HG03457 (cell line): ENCODE results near the gene HPN.
"Not testable (repeated sequence)": the region's sequence is repeated elsewhere in the genome, so short reads cannot be mapped to it uniquely, and the experiment has no call there.

Source experiments
- ATAC-seq: cut with Tn5 transposase; IDR thresholded peaks from one replicate; pipeline ENCODE4 v1.9.1; 2021; ENCODE audit warnings: moderate number of reproducible peaks; ENCODE audit not compliant: unreplicated experiment

Gene HPN

DNA sequence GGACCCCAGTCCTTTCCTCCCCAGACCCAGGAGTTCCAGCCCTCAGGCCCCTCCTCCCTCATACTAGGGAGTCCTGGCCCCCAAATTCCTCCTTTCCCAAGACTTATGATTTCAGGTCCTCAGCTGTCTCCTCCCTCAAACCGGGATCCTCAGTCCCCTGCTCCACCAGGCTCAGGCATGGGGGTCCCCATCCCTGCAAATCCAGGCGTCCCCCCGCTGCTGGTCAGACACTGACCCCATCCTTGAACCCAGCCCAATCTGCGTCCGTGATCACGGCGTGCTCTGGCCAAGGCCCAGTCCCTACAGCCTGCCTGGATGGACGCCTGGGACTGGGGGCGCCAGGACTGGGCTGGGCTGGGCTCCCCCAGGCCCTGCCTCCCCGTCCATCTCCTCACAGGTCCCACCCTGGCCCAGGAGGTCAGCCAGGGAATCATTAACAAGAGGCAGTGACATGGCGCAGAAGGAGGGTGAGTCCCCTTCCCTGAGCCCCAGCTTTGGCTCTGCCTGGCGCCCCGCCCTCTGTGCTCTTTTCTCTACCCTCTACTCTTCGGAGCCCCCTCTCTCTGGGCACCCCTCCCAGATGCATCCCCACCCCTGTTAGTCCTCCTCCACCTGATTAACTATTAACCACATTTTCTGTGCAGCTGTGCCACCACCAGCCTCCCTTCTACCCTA lies 672 bp downstream of the HPN start:
- no peak for ATAC-seq

DNA sequence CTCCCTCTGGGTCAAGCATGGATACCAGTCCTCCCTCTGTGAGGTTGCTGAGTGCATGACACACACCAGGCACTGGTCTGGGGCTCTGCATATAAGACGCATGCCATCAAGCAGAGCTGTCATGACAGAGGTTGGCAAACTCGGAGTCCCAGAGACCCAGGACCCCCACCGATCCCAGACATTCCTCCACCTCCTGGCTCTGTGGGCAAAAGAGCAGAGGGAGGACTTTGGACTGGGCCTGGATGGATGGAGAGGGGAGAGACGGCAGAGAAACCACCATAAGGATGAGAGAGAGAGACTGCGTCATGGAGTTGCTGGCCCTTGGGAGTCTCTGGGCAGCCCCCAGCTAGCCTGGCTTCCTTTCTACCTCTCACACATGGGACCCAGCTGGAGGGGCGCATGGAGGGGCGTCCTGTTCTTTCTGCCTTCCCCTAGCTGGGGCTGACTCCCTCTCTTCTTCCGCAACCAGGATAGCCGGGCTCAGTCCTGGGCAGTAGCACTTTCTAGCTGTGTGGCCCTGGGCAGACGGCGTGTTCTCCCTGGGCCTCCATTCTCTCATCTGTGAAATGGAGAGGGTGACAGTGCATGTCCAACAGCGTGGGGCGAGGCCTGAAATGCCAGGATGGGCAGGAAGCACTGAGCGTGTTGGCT lies 1.6 kb downstream of the HPN start:
- no peak for ATAC-seq

DNA sequence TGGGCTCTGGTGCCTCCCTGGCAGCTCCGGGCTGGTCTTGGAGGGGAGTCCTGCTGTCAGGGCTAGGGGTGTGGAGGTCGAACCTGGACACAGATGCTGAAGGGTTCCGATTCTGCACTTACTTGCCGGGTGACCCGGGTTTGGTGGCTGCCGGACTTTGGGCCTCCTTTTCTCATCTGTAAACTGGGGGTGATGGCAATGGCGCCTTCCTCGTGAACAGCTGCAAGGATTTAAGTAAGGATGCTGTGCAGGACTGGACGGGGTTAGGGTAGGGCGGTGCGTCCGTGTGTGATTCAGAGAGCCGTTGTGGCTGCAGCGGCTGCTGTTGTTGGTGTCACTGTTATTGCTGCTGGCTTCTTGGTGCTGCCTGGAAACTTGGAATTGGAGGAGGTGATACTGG lies 2.4 kb downstream of the HPN start:
- no peak for ATAC-seq

DNA sequence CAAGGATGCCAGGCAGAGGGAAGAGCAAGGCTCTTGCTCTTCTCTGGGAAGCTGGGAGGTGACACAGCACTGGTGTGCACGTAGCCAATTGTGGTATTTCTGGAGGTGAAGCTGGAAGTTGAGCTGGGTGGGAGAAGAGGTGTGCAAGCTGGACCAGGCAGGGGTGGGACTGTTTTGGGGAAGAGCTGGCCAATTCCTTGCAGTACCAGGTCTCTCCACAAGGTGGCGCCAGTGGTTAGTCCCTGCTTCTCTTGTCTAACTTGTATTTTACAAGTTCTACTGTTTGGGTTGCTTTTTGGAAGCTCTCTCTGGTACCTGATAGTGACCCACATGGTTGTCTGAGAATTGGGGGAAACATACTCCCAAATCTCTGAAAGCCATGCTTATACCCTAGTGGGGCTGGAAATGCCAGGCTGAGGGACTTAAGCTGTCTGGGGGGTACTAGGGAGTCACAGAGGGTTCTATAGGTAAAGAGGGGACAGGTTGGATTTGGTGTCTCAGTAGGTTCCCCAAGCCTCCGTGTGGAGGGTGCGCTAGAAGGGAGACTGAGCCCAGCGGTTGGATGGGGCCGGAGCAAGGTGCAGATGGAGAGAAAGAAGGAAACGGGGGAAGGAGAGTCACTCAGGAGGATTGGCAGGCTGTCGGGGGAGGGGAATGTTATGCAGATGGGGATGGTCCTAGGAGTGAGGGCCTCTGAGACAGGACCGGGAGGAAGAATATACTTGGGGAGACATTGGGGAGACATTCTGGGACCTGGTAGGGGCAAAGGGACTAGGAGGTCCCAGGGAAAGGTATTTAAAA lies 3.0 kb downstream of the HPN start:
- ATAC-seq, result no peak

DNA sequence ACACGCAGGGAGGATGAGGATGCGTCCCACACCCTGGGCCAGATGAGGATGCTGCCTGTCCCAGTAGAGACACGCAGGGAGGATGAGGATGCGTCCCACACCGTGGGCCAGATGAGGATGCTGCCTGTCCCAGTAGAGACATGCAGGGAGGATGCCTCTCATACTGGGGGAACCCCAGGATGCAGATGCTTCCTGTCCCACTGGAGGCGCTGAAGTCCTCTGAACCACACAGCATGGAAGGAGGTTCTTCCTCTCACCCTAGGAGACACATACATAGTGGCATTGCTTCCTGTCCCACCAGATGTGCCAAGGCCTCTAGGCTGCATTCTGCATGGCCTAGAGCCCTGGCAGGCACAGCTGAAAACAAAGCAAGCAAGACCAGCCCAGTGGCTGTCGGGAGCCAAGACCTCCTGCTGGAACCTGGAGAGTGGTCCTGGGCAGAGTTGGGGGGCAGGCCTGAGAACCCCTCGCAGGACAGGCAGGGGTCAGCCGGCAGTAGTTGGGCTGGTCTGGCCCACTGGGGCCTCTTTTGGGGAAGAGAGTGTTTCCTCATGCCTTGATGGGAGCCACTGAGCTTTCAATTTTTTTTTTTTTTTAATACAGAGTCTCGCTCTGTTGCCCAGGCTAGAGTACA lies 4.3 kb downstream of the HPN start:
- no peak for ATAC-seq

DNA sequence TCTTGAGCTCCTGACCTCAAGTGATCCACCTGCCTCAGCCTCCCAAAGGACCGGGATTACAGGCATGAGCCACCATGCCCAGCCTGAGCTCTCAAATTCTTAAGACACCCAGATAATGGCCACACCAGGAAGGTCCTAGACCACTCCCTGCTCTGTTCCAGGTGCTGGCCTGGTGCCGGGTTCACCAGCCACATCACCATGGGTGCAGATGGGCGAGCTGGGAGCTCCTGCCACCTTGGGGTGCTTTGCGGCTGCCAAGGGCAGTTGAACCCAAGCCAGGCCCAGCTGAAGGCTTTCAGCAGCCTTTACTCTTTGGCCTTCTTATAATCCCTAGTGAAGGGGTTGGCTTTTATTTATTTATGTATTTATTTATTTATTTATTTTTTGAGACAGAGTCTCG lies 4.9 kb downstream of the HPN start:
- ATAC-seq, result no peak

DNA sequence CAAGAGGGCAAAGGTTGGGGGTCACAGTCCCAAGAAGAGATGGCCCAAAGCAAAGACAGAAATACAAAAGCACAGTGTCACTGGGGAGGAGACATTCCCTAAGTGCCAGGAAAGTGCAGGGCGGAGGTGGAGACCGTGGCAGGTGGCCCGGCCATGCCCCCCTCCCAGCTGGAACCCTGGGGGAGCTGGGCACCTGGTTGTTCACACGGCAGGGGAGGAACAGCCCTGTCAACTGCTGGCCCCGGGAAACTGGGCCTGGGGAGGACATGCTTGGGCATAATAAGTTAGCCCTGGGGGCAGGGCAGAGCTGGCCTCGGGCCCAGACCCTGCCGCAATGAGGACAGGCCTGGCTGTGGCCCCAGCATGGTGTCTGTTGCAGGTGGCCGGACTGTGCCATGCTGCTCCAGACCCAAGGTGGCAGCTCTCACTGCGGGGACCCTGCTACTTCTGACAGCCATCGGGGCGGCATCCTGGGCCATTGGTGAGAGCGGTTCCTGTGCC lies 7.4 kb downstream of the HPN start:
- ATAC-seq, result no peak

DNA sequence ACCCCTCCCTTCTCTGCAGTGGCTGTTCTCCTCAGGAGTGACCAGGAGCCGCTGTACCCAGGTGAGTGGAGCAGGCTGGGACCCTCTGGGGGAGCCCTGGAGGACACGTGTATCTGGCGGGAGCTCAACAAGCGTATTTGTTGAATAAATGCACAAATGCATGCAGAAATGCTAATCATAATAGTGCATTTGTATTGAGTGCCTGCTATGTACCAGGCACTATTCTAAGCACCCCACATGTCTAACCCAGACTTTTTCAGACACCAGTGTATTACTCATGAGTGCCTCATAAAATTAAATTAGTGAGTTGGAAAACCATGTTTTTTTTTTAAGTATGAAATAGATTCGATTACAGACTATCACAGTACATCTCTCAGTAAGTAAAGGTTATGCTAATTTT lies 7.9 kb downstream of the HPN start:
- ATAC-seq, result no peak

DNA sequence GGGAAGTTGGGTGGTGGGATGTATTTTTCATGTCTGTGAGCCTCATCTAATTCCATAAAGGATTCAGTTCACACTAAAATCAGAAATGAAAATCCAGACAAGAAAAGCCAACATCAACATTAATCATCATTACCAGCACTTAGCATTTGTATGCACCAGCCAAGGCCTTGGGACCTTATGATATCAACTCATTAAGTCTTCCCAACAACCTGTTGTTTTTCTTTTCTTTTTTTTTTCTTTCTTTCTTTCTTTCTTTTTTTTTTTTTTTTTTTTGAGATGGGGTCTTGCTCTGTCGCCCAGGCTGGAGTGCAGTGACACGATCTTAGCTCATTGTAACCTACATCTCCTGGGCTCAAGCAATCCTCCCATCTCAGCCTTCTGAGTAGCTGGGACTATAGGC lies 9.1 kb downstream of the HPN start:
- not testable (repeated sequence) for ATAC-seq

DNA sequence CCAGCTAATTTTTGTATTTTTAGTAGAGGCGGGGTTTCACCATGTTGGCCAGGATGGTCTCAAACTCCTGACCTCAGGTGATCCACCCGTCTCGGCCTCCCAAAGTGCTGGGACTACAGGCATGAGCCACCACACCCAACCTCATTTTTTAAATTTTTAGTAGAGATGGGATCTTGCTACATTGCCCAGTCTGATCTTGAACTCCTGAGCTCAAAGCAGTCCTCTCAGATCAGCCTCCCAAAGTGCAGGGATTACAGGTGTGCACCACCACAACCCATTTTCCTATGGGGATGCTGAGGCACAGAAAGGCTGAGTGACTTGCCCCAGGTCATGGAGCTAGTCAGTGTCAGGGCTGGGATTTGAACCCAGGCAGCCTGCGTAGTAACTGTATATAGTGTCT lies 9.7 kb downstream of the HPN start:
- not testable (repeated sequence) for ATAC-seq

DNA sequence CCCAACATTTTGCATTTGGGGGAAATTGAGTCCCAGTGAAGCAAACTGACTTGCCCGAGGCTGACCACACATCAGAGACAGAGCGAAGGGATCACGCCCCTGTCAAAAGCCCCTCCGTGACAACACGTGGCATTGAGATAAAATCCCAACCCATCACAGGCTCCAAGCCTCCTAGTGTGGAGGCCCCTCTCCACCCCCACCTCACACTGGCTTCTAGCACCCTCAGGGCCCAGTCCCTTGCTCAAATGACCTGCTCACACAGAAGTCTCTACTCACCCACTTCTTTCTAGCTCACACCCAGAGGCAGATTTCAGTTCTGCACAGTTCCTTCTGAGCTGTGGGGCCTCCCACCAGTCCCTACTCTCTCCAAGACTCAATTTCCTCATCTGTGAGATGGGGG lies 10.3 kb downstream of the HPN start:
- ATAC-seq, result no peak

DNA sequence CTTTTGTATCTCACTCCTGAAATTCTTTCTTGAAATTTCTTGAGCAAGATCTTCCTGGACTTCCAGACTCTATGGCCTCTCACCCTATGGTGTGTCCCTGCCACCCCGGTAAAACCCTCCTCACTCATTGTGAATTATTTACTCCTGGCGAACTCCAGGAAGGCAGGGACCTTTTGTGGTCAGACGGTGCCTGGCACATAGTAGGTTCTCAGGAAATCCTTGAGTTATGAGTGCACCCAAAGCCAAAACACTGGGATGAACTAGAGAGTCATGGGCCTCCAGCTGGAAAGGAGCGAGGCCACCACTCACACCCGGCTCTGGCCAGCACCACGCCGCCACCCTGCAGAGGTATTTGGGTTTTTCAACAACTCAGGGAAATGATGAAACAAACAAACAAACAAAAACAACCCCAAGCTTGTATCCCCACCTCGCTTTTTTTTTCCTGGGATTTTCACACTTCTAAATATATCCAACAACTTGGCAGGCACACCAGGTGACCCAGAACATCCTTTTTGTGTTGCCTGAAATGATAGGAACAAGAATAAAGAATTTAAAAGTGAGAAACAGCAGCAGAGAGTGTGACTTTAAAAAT lies 11.2 kb downstream of the HPN start:
- ATAC-seq, result no peak

DNA sequence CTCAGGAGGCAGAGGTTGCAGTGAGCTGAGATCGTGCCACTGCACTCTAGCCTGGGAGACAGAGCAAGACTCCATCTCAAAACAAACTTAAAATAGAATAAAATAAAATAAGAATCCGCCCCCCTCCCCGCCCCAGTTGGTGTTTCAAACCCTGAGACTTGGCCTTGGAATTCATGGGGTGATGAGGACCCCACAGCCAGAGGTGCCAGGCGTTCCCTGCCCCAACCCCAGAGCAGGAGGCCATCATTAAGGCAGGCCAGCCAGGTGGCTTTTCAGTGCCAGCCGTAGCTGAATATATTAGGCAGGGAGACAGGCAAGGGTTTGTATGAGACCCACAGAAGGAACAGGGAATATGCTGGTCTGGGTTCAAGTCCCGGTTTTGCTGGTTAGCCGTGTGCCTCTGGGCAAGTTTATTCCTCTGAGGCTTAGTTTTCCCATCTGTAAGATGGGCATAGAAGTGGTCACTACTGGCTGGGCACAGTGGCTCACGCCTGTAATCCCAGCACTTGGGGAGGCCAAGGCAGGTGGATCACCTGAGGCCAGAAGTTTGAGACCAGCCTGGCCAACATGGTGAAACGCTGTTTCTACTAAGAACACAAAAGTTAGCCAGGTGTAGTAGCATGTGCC lies 12.3 kb downstream of the HPN start:
- no peak for ATAC-seq

DNA sequence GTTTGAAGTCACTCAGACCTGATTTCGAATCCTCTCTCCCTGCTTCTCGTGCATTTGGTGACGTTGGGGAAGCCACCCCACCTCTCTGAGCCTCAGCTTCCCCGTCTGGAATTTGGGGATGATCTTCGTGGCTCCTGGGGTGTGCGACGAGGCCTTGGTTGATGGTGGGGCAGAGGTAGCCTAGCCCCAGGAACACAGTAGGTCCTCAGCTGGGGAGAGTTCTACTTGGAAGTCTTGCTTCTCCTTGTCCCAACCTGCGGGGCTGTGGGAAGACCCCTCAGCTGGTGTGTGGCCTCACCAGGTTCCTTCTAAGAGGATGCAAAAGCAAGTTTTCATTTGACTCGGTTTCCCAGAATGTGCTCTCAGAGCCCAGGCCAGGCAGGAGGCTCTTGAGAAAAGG lies 13.1 kb downstream of the HPN start:
- ATAC-seq, result no peak

DNA sequence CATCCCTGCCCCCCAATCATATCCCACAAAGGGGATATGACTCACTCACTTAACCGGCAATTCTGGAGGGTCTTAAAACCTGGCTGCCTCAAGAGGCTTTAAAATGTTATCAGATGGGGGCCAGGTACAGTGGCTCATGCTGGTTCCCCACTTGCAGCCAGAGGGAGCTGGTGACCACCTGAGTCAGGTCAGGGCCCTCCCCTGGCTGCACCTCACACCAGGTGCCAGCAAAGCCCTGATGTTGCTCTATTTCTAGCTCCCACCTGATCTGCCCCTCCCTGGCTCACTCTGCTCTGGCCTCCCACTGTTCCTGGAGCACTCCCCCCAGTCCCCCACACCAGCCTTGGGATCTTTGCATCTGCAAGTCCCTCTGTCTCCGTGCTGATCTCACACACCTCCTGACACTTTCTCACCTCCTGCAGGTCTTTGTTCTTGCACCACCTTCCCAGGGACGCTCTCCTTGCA lies 14.2 kb downstream of the HPN start:
- ATAC-seq, result no peak

DNA sequence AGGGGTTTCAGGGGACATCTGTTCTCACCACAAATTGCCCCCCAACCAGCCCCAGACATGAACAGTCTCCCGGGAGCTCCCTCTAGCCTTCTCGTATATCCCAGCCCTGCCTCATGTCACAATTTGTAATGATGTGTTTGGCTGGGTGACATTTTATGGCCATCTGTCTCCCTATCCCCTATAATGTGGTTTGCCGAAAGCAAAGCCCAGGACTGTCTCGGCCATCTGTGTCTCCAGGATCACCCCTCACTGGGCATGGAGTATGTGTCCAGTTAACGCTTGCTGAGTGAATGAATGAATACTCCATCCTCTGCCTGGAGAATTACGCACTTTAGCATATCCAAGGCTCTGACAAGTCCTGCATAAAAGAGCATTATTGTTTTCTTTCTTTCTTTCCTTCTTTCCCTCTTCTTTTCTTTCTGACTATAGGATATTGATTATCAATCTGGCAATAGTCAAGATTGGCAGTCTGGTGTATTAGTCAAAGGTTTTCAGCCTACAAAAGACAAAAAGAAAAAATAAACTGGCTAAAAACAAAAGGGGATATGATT lies 15.1 kb downstream of the HPN start:
- ATAC-seq, result no peak

DNA sequence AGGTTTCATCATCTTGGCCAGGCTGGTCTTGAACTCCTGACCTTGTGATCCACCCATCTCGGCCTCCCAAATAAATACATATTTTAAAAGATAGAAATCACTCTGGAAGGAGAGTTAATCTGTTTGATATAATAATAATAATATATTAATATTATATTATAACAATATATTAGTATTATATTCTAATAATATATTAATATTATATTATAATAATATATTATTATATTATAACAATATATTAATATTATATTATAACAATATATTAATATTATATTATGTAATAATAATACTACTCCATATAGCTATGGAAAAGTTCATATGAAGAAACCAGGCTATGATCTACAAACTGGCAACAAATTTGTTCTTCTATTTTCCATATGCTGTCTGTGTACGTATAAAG lies 16.8 kb downstream of the HPN start:
- no peak for ATAC-seq

DNA sequence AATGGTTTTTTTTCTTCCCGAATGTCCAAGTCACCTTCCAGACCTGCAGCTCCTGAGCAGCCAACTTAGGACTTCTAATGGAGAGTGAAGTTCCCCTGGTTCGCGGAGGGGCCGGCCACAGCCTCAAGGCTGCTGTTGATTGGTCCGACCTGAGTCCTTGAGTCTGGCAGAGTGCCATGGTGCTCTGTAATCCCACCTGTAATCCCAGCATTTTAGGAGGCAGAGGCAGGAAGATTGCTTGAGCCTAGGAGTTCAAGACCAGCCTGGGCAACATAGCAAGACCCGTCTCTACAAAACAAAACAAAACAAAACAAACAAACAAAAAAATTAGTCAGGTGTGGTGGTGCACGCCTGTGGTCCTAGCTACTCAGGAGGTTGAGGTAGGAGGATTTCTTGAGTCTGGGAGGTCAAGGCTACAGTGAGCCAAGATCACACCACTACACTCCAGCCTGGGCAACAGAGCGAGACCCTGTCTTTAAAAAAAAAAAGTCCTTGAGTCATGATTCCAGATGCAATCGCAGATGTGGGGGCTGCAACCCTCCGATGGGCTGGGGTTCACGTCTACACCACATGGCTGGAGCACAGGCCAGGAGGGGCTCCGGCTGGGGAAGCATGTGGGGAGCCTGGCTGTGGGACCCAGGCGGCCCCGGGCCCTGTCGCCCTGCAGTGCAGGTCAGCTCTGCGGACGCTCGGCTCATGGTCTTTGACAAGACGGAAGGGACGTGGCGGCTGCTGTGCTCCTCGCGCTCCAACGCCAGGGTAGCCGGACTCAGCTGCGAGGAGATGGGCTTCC lies 17.7 kb downstream of the HPN start:
- no peak for ATAC-seq

DNA sequence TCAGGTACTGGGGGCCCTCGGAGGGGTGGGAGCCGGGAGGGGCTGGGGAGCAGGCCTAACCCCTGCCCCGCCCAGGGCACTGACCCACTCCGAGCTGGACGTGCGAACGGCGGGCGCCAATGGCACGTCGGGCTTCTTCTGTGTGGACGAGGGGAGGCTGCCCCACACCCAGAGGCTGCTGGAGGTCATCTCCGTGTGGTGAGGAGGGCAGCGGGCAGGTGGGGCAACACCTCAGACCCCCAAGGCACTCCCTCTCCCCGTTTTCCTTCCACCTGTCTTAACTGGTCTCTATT lies 18.2 kb downstream of the HPN start:
- ATAC-seq, result no peak
